ENCODE measurements around the gene LHX3.

The LHX3 gene

DNA sequence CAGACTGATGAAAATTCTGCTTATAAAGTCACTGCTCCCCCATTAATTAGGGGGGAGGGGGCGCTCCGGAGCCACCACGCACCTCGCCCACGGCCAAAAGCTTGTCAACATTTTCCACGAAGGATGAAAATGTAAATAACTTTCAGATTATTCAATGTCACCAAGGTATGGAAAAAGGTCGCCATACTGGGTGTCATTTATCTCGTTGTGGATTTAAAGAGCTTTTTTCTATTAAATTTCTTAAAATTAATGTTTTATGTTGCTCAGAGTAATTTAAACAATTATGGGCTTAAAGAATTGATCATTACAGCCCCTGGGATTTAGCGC is 13.0 kb downstream of the LHX3 start:
- Histone ChIP-seq H3K4me1 (no peaks in the 10 kb centered on the region), H3K27ac (no peak overlapping the region), H3K36me3 (ENCODE audit: control insufficient read depth, insufficient read depth, low read length) (no peaks in the 10 kb centered on the region), H3K4me3 (ENCODE audit: low read depth, low read length) (no peak overlapping the region), H3K9me3 (ENCODE audit: control insufficient read depth, low read length) (no peaks in the 10 kb centered on the region), H2AFZ (no peak overlapping the region), H3K79me2 (no peaks in the 10 kb centered on the region), H3K4me2 (ENCODE audit: low read length) (no peak overlapping the region), H3K27me3 (ENCODE audit: control insufficient read depth, insufficient read depth, low read length) (peaks cover 2% of the 10 kb centered on the region), H3K9ac (no peak overlapping the region)
- TF ChIP-seq, protein P1, sequence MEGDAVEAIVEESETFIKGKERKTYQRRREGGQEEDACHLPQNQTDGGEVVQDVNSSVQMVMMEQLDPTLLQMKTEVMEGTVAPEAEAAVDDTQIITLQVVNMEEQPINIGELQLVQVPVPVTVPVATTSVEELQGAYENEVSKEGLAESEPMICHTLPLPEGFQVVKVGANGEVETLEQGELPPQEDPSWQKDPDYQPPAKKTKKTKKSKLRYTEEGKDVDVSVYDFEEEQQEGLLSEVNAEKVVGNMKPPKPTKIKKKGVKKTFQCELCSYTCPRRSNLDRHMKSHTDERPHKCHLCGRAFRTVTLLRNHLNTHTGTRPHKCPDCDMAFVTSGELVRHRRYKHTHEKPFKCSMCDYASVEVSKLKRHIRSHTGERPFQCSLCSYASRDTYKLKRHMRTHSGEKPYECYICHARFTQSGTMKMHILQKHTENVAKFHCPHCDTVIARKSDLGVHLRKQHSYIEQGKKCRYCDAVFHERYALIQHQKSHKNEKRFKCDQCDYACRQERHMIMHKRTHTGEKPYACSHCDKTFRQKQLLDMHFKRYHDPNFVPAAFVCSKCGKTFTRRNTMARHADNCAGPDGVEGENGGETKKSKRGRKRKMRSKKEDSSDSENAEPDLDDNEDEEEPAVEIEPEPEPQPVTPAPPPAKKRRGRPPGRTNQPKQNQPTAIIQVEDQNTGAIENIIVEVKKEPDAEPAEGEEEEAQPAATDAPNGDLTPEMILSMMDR (IDR thresholded peaks at IDR 0.05), result no peak

DNA sequence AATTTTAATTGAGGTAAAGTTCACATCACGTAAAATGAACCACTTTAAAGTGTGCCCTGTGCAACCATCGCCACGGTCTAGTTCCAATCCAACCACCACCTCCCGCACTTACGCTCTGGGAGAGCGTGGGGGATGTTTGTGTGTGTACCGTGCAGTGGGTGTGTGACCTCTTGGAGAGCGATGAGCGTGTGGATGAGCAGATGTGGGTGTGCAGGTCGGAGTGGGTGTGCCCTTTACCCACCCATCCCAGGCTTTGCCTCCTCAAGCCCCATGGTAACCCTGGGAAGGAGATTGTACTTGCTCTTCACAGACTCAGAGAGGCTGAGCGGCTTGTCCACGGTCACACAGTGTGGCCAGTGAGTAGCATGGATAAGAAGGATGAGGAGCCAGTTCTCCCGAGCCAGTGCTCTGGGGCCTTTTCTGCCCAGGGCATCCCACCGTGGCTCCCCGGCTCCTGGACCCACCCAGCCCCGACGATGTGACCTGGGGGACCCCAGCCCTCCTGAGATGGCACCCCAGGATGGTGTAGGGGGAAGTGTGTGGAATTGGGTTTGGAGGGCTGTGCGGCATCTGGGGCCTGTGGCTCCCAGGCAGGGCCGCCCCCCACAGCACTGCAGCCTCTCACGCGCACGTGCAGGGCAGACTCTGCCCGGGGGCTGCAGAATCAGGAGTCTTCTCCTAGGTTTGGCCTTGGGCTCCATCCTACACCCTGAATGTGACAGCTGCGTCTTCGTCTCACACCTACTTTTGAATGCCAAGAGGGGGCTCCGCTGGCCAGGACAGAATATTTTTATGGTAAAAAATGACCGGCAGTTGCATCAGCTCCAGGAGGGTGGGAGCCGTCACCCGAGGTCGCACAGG is 13.6 kb downstream of the LHX3 start:
- H3K9me3 ChIP-seq (ENCODE audit: control insufficient read depth, low read length), result no peaks in the 10 kb centered on the region
- no peaks in the 10 kb centered on the region for H3K36me3 ChIP-seq (ENCODE audit: control insufficient read depth, insufficient read depth, low read length)
- no peak overlapping the region for H3K27ac ChIP-seq
- no peak overlapping the region for H3K4me2 ChIP-seq (ENCODE audit: low read length)
- H3K27me3 ChIP-seq (ENCODE audit: control insufficient read depth, insufficient read depth, low read length), result peaks cover under 1% of the 10 kb centered on the region
- TF ChIP-seq, protein P1 (IDR thresholded peaks at IDR 0.05), result no peak
- no peaks in the 10 kb centered on the region for H3K79me2 ChIP-seq
- H3K9ac ChIP-seq, result no peak overlapping the region
- no peak overlapping the region for H2AFZ ChIP-seq
- no peak overlapping the region for H3K4me3 ChIP-seq (ENCODE audit: low read depth, low read length)
- no peaks in the 10 kb centered on the region for H3K4me1 ChIP-seq

DNA sequence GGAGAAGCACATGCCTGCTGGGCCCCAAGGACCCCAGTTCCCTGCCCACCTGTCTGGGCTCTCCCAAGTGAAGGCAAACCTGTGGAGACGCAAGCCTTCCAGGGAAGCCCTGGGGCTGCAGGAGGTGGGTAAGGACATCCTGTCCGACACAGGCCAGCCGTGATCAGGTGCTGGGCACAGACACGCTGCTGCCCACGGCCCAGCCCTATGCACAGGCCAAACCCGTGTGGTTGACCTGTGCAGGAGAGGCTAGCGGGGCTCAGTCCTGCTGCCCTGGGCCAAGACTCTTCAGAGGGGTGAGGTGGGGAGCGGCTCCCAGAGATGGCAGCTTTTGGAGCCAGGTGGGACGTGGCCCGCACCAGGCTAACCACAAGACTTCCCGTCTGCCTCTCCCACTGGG is 14.3 kb downstream of the LHX3 start:
- Histone ChIP-seq H3K4me2 (ENCODE audit: low read length) (no peak overlapping the region), H3K79me2 (no peaks in the 10 kb centered on the region), H3K9me3 (ENCODE audit: control insufficient read depth, low read length) (no peaks in the 10 kb centered on the region), H3K4me3 (ENCODE audit: low read depth, low read length) (no peak overlapping the region), H3K36me3 (ENCODE audit: control insufficient read depth, insufficient read depth, low read length) (no peaks in the 10 kb centered on the region), H3K27ac (no peak overlapping the region), H3K4me1 (no peaks in the 10 kb centered on the region), H3K27me3 (ENCODE audit: control insufficient read depth, insufficient read depth, low read length) (no peaks in the 10 kb centered on the region), H3K9ac (no peak overlapping the region), H2AFZ (no peak overlapping the region)
- TF ChIP-seq, protein P1 (IDR thresholded peaks at IDR 0.05), result no peak

DNA sequence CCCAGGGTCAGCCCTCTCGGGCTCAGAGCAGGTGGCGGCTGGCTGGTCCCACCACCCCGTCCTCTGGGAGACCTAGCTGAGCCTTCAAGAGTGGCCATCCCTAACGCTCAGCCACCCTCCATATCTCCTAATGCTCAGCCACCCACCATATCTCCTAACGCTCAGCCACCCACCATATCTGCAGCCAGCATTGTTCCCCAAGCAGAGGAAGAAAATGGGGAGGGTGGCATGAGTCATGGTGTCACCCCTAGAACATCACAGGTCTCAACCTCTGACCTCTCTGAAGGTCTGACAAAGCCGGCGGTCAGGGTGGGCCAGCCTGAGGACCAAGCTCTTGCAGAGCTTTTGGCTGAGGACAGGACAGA is 14.7 kb downstream of the LHX3 start:
- TF ChIP-seq, protein P1 (IDR thresholded peaks at IDR 0.05), result no peak
- Histone ChIP-seq H3K27me3 (ENCODE audit: control insufficient read depth, insufficient read depth, low read length) (no peaks in the 10 kb centered on the region), H2AFZ (no peak overlapping the region), H3K4me1 (no peaks in the 10 kb centered on the region), H3K4me3 (ENCODE audit: low read depth, low read length) (no peak overlapping the region), H3K36me3 (ENCODE audit: control insufficient read depth, insufficient read depth, low read length) (no peaks in the 10 kb centered on the region), H3K79me2 (no peaks in the 10 kb centered on the region), H3K9me3 (ENCODE audit: control insufficient read depth, low read length) (no peaks in the 10 kb centered on the region), H3K4me2 (ENCODE audit: low read length) (no peak overlapping the region), H3K27ac (no peak overlapping the region), H3K9ac (no peak overlapping the region)
